Measurements from ENCODE around the gene TMEM234. TPM values are rescaled to one million over a fixed set of nuclear protein-coding genes. Genes with fewer than 3 reads are reported as not detected.
A peak's percentile ranks its signal among the peaks of the same experiment; 100 is the strongest.

TMEM234 gene
- total RNA-seq, 6 experiments from 2014 or later = 3.4 to 7.2 (median 5.9) TPM

- intact Hi-C loops (cut with DNase I) = no loop called here
- H3K4me1 ChIP-seq = peaks cover 0 to 15% (median 5%) of the 10 kb centered on the region in 4 donors
- TF ChIP-seq POLR2A (IDR thresholded peaks at IDR 0.05) = no peak
- no peak for TF ChIP-seq CTCF (IDR thresholded peaks at IDR 0.05)
- DNase-seq (peak in 1 of 3 donors; percentile 34), ATAC-seq (peak; percentile 3 to 27 (median 8))
- H3K36me3 ChIP-seq = no peaks in the 10 kb centered on the region
- 42% methylated on average over 21 of the region's 26 CpGs for WGBS (ENCODE audit: insufficient coverage, low coverage, low lambda C conversion rate, missing lambda C conversion rate)
- peak overlapping the region; percentile 55 to 71 (median 62) for H3K4me3 ChIP-seq
- H3K9me3 ChIP-seq = no peaks in the 10 kb centered on the region
- no peaks in the 10 kb centered on the region for H3K27me3 ChIP-seq
- H3K27ac ChIP-seq = no peak overlapping the region
Observed at GRCh38 chr1:32204943-32205361, 17.2 kb downstream of the TMEM234 start.

GRCh38 chr1:32201011-32201855 lies 20.9 kb downstream of the TMEM234 start:
- peaks cover 0 to 21% (median 8%) of the 10 kb centered on the region in 4 donors for H3K4me1 ChIP-seq
- DNase-seq (peak; percentile 61 to 70 (median 69)), ATAC-seq (peak; percentile 3 to 22 (median 13))
- peak overlapping the region in 2 of 3 donors; percentile 4 to 19 for H3K27ac ChIP-seq
- intact Hi-C loops (cut with DNase I) = no loop called here
- no peaks in the 10 kb centered on the region for H3K9me3 ChIP-seq
- H3K36me3 ChIP-seq = peaks cover 0 to 9% (median 2%) of the 10 kb centered on the region in 4 donors
- 13% methylated on average over 8 of the region's 26 CpGs for WGBS (ENCODE audit: insufficient coverage, low coverage, low lambda C conversion rate, missing lambda C conversion rate)
- TF ChIP-seq CTCF (IDR thresholded peaks at IDR 0.05) (no peak), POLR2A (IDR thresholded peaks at IDR 0.05) (no peak)
- H3K4me3 ChIP-seq = peak overlapping the region; percentile 39 to 58 (median 49)
- no peaks in the 10 kb centered on the region for H3K27me3 ChIP-seq

- intact Hi-C loops (cut with DNase I) = no loop called here
- peak within 1 kb of the TSS; percentile 39 to 58 (median 49) for H3K4me3 ChIP-seq
- peak in 1 of 3 donors; percentile 49 for DNase-seq
- WGBS (ENCODE audit: insufficient coverage, low coverage, low lambda C conversion rate, missing lambda C conversion rate) = 4% methylated on average over 10 of the region's 34 CpGs
- TF ChIP-seq CTCF (IDR thresholded peaks at IDR 0.05) (no peak), POLR2A (IDR thresholded peaks at IDR 0.05) (no peak)
- H3K4me1 ChIP-seq = peaks cover 0 to 21% (median 7%) of the 10 kb centered on the region in 4 donors
- H3K36me3 ChIP-seq = peaks cover 0 to 16% (median 6%) of the 10 kb centered on the region in 4 donors
- peak within 1 kb of the TSS; percentile 4 to 26 (median 19) for H3K27ac ChIP-seq
- no peaks in the 10 kb centered on the region for H3K9me3 ChIP-seq
- H3K27me3 ChIP-seq = no peaks in the 10 kb centered on the region
- peak; percentile 27 to 42 (median 39) for ATAC-seq
Observed at GRCh38 chr1:32200226-32201010, 21.7 kb downstream of the TMEM234 start, which contains the start of gene CCDC28B. TSS of gene CCDC28B (plus strand) at chr1:32200595. CDS start at chr1:32201936, 1,341 bp downstream.

GRCh38 chr1:32199717-32200072 lies 22.5 kb downstream of the TMEM234 start:
- no peaks in the 10 kb centered on the region for H3K27me3 ChIP-seq
- peaks cover 0 to 17% (median 7%) of the 10 kb centered on the region in 4 donors for H3K4me1 ChIP-seq
- intact Hi-C loops (cut with DNase I) = no loop called here
- 0% methylated on average over 1 of the region's 6 CpGs for WGBS (ENCODE audit: insufficient coverage, low coverage, low lambda C conversion rate, missing lambda C conversion rate)
- DNase-seq (peak; percentile 70 to 85 (median 85)), ATAC-seq (peak; percentile 60 to 82 (median 78))
- H3K4me3 ChIP-seq = no peak overlapping the region
- no peaks in the 10 kb centered on the region for H3K9me3 ChIP-seq
- TF ChIP-seq CTCF (IDR thresholded peaks at IDR 0.05) (no peak), POLR2A (IDR thresholded peaks at IDR 0.05) (no peak)
- peaks cover 4 to 23% (median 12%) of the 10 kb centered on the region in 4 donors for H3K36me3 ChIP-seq
- H3K27ac ChIP-seq = no peak overlapping the region

All from right lobe of liver (tissue), 6 donors.